Heart right ventricle (tissue), 16 donors: ENCODE measurements around the gene DPEP1. TPM values are rescaled to one million over a fixed set of nuclear protein-coding genes. Genes with fewer than 3 reads are reported as not detected.
"Not testable (repeated sequence)": the region's sequence is repeated elsewhere in the genome, so short reads cannot be mapped to it uniquely, and the experiment has no call there.

Source experiments
- ATAC-seq, 8 donors: fragments of 200-7000 bp; cut with Tn5 transposase; one replicate each; pipeline ENCODE4 v1.9.1; 2020; ENCODE audit warnings: mild to moderate bottlenecking in 8 of 8, moderate library complexity in 8 of 8, moderate number of reproducible peaks in 1 of 8
- DNase-seq, 2 donors: peaks; one replicate each; pipeline ENCODE4 v3.0.0-alpha.2; 2020
- H3K27ac ChIP-seq, 10 donors: fragments of 200-600 bp; sonication (generic) in 2 of 10; one replicate each; pipeline versions ENCODE4 v1.5.0 to v1.8.0; 2020 to 2022; ENCODE audit warnings: mild to moderate bottlenecking in 3 of 10
- H3K27me3 ChIP-seq, 7 donors: fragments of 200-600 bp; one replicate each; pipeline ENCODE4 v1.8.0; 2021 to 2022; ENCODE audit warnings: mild to moderate bottlenecking in 2 of 7
- H3K36me3 ChIP-seq, 9 donors: fragments of 200-600 bp; sonication (generic) in 1 of 9; one replicate each; pipeline versions ENCODE4 v1.5.0 to v1.8.0; 2020 to 2022; ENCODE audit warnings: mild to moderate bottlenecking in 2 of 9
- H3K4me1 ChIP-seq, 9 donors: fragments of 200-600 bp; sonication (generic) in 1 of 9; one replicate each; pipeline versions ENCODE4 v1.5.0 to v1.8.0; 2020 to 2022; ENCODE audit warnings: mild to moderate bottlenecking in 4 of 9
- H3K4me3 ChIP-seq, 10 donors: fragments of 200-600 bp; sonication (generic) in 2 of 10; one replicate each; pipeline versions ENCODE4 v1.5.0 to v1.8.0; 2020 to 2022; ENCODE audit warnings: mild to moderate bottlenecking in 7 of 10, moderate library complexity in 2 of 10
- H3K9me3 ChIP-seq, 11 donors: fragments of 200-600 bp in 10 of 11; sonication (generic) in 2 of 11; one replicate each; pipeline versions ENCODE4 v1.5.0 to v1.8.0; 2013 to 2022; ENCODE audit warnings: mild to moderate bottlenecking in 2 of 11, control low read depth in 1 of 11, moderate library complexity in 1 of 11
- CTCF ChIP-seq, 9 donors: fragments of 200-600 bp; sonication (generic) in 2 of 9; IDR thresholded peaks; one replicate each; pipeline versions ENCODE4 v1.5.0 to v1.8.0; 2021 to 2022; ENCODE audit warnings: antibody characterized with exemption in 9 of 9, mild to moderate bottlenecking in 5 of 9, moderate library complexity in 1 of 9
- WGBS, 2 donors: extraction: QIAGEN DNeasy Blood & Tissue Kit; methylation state at CpG; one replicate each; pipeline ENCODE4 v1.1.7; 2013; ENCODE audit warnings: inconsistent platforms in 1 of 2; 5-methylcytosine and 5-hydroxymethylcytosine counted together
- intact Hi-C, 10 donors: fragments of 100-400 bp; cut with DNase I; formaldehyde crosslinking; loops; one replicate each; pipeline versions ENCODE4 v1.11.1 to v1.14.2; 2022
- polyA plus RNA-seq, 2 donors: library from polyadenylated mRNA; stranded (reverse); fragments of 200-250 nt; gene quantifications; one replicate each; pipeline ENCODE4 v1.2.3, GENCODE V29; 2013
- total RNA-seq, 10 donors: library from RNA; stranded (reverse); fragmentation: NEBNext Ultra II Directional in 3 of 10; extraction: Animal tissue kit (Norgen Biotek cat#: 25700) in 3 of 10; gene quantifications; one replicate each; pipeline versions ENCODE4 v1.2.1 to v1.2.4, GENCODE V29; 2021 to 2023
- donor health status: Arrhythmogenic right ventricular cardiomyopathy.
- donor health status: ischemic (EF 13 %, LVEDD 7.1; RV severe dilation, severe dysfunction).
- donor health status: healthy with polysubstance abuse.
- donor health status: DM: no; HTN: yes; CAD: no.
- donor health status: DM: no; HTN: no; CAD: no.
- donor health status: ischemic (EF 25% LVEDD 6.9; RV normal size, moderate dysfunction).
- donor health status: ischemic (EF 25% LVEDD 5.7; RV mildly dilated, moderate dysfunction).
- donor health status: healthy.
- donor health status: DM: yes; HTN: yes; CAD: no.
- donor health status: Ischemic cardiomyopathy.
- donor health status: ischemic (EF 35%, LVEDD 5.7; RV mildly dilated, moderate dysfunction).
- donor health status: nonischemic (EF 11% LVEDD 7.7; RV severe dilation, severe dysfunction).
- donor health status: DM: yes; HTN: yes; CAD: no.
- donor health status: PGD.
- donor health status: ischemic (EF 29% LVEDD 5.4; RV normal size, mild dysfunction).
- donor health status: nonischemic (EF 23%, LVEDD 6.1; RV moderate dilation, normal function).

The DPEP1 gene
- total and polyA plus RNA-seq, 12 donors, result 0.09 TPM; not detected in 11

DNA sequence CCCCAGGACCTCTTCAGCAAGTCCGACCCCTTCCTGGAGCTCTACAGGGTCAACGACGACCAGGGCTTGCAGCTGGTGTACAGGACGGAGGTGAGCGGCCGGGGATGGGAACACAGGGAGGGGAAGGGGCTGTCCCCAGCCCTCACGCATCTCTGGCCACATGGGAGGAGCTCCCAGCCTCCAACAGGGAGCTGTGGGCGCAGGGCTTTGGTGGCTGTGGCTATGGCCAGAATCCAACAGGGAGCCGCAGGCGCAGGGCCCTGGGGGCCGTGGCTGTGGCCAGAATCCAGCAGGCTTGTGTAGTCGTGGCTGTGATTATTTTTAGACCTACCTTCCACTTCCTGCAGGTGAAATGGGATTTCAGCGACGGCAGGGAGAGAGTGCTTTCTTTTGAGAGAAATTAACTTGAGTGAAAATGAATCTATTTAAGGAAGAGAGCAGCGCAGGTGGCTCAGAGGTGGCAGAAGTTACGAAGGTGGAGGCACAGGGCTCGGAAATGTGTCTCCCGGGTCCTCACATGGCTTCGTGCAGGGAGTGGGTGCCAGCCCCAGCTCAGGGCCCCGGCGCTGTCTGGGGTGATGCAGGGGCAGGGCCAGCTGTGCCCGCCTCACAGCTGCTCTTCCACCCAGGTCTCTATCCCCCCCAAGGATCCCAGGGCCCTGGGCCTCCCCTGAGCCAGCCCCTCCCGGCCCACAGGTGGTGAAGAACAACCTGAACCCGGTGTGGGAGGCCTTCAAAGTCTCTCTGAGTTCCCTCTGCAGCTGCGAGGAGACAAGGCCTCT is 28.5 kb upstream of the DPEP1 start:
- Histone ChIP-seq H3K27me3 (no peaks in the 10 kb centered on the region), H3K36me3 (no peaks in the 10 kb centered on the region), H3K27ac (no peak overlapping the region), H3K4me3 (no peak overlapping the region), H3K4me1 (peaks cover 0 to 13% (median 8%) of the 10 kb centered on the region in 9 donors), H3K9me3 (no peaks in the 10 kb centered on the region)
- ATAC-seq (no peak), DNase-seq (no peak)
- intact Hi-C loops, result loop anchor here in 1 of 10 donors (5.0 kb wide), 1 partner anchor 47 kb away; no protein-coding TSS in a partner anchor
- WGBS, 2 donors, result 59 to 60% methylated on average over 25 of the region's 25 CpGs
- TF ChIP-seq CTCF (IDR thresholded peaks at IDR 0.05), result no peak

DNA sequence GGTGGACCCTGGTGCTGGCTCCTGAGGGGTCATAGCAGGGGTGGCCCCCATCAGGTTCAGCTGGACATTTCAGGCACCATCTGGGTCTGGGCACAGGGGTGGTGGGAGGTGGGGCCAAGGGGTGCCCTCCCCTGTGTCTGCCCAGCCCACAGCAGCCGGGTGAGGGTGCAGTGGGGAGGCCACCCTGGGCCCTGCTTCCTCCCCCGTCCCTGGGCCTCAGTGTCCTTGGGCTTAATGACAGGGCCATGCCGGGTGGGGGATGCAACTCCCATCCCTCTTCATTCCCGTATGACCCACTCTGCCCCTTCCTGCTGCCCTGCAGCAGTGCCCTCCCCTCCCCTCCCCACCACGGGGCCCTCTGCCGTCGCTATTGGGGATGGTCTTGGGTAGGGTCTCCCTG is 27.2 kb upstream of the DPEP1 start:
- ATAC-seq, result peak in 1 of 8 donors; percentile 11
- TF ChIP-seq CTCF (IDR thresholded peaks at IDR 0.05), result no peak
- 73 to 79% methylated on average over 6 to 7 of the region's 7 CpGs for WGBS, 2 donors

DNA sequence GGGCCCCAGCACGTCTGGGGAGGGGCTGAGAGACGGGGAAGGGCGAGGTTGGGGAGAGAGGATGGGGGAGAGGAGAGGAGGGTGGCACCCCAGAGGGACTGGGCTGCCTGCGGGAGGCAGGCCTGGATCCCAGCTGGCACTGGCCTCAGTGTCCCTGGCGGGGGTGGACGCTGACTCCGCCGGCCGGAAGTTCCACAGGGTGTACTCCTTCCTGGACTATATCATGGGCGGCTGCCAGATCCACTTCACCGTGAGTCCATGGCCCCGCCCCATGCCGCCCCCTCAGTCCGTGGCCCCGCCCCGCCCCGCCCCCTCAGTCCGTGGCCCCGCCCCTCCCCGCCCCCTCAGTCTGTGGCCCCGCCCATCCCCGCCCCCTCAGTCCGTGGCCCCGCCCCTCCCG is 26.6 kb upstream of the DPEP1 start:
- no peak for TF ChIP-seq CTCF (IDR thresholded peaks at IDR 0.05)
- DNase-seq (no peak), ATAC-seq (no peak)
- H3K9me3 ChIP-seq, result no peaks in the 10 kb centered on the region
- no peak overlapping the region for H3K27ac ChIP-seq
- H3K27me3 ChIP-seq, result no peaks in the 10 kb centered on the region
- H3K4me3 ChIP-seq, result no peak overlapping the region
- no peaks in the 10 kb centered on the region for H3K36me3 ChIP-seq
- intact Hi-C loops, result no loop called here
- peaks cover 0 to 11% (median 8%) of the 10 kb centered on the region in 9 donors for H3K4me1 ChIP-seq
- WGBS, 2 donors, result 64 to 73% methylated on average over 11 to 21 of the region's 25 CpGs

More for the DNA sequence above, 27.2 kb upstream of the DPEP1 start:
- intact Hi-C loops, result no loop called here
- H3K36me3 ChIP-seq, result no peaks in the 10 kb centered on the region
- no peak overlapping the region for H3K4me3 ChIP-seq
- H3K27me3 ChIP-seq, result no peaks in the 10 kb centered on the region
- H3K9me3 ChIP-seq, result no peaks in the 10 kb centered on the region
- no peak for DNase-seq
- H3K27ac ChIP-seq, result no peak overlapping the region
- peaks cover 0 to 13% (median 8%) of the 10 kb centered on the region in 9 donors for H3K4me1 ChIP-seq

- H3K27ac ChIP-seq, DNase-seq, H3K4me1 ChIP-seq, H3K9me3 ChIP-seq, ATAC-seq, H3K27me3 ChIP-seq, H3K4me3 ChIP-seq, intact Hi-C loops, H3K36me3 ChIP-seq: not testable (repeated sequence)
- WGBS, 2 donors, result 96% methylated on average over 18 to 20 of the region's 36 CpGs
Observed at GRCh38 chr16:89587676-89588075, 25.8 kb upstream of the DPEP1 start.
